BLaER1 (cell line): ENCODE data around the gene TMEM132C.

Experiments used
- H3K27ac ChIP-seq: shearing (Covaris generic); formaldehyde crosslinking; 2 replicates; pipeline ENCODE4 v1.8.1; 2022
- H3K27me3 ChIP-seq: shearing (Covaris generic); formaldehyde crosslinking; 2 replicates; pipeline ENCODE4 v1.8.1; 2022
- H3K36me3 ChIP-seq: shearing (Covaris generic); formaldehyde crosslinking; 2 replicates; pipeline ENCODE4 v1.8.1; 2022
- H3K4me1 ChIP-seq: shearing (Covaris generic); formaldehyde crosslinking; 2 replicates; pipeline ENCODE4 v1.8.1; 2022
- H3K4me2 ChIP-seq: shearing (Covaris generic); formaldehyde crosslinking; 2 replicates; pipeline ENCODE4 v1.8.1; 2022
- H3K4me3 ChIP-seq: shearing (Covaris generic); formaldehyde crosslinking; 2 replicates; pipeline ENCODE4 v1.8.1; 2022
- H3K9ac ChIP-seq: shearing (Covaris generic); formaldehyde crosslinking; 2 replicates; pipeline ENCODE4 v1.8.1; 2022
- H3K9me3 ChIP-seq: shearing (Covaris generic); formaldehyde crosslinking; 2 replicates; pipeline ENCODE4 v1.8.1; 2022
- H4K20me1 ChIP-seq: shearing (Covaris generic); formaldehyde crosslinking; 2 replicates; pipeline ENCODE4 v1.8.1; 2022
- Cebpa-rat ChIP-seq: shearing (Covaris generic); IDR thresholded peaks from 2 replicates; pipeline ENCODE4 v1.8.1; 2022

The TMEM132C gene

GRCh38 chr12:128455851-128456250 is 188.9 kb downstream of the TMEM132C start:
- Histone ChIP-seq H3K4me3 (no peak overlapping the region), H3K36me3 (no peaks in the 10 kb centered on the region), H3K27ac (no peak overlapping the region), H3K4me1 (no peaks in the 10 kb centered on the region), H4K20me1 (no peaks in the 10 kb centered on the region), H3K9me3 (no peaks in the 10 kb centered on the region), H3K4me2 (no peak overlapping the region), H3K27me3 (no peaks in the 10 kb centered on the region), H3K9ac (no peak overlapping the region)
- no peak for TF ChIP-seq Cebpa-rat

- no peaks in the 10 kb centered on the region for H3K9me3 ChIP-seq
- no peak overlapping the region for H3K9ac ChIP-seq
- TF ChIP-seq Cebpa-rat: no peak
Measured at GRCh38 chr12:128456922-128457321, 190.0 kb downstream of the TMEM132C start.

GRCh38 chr12:128458301-128458974 is 191.5 kb downstream of the TMEM132C start:
- Histone ChIP-seq H3K36me3 (no peaks in the 10 kb centered on the region), H3K27ac (no peak overlapping the region), H3K9ac (no peak overlapping the region), H3K4me2 (no peak overlapping the region), H4K20me1 (no peaks in the 10 kb centered on the region), H3K4me3 (no peak overlapping the region), H3K9me3 (no peaks in the 10 kb centered on the region), H3K4me1 (no peaks in the 10 kb centered on the region), H3K27me3 (no peaks in the 10 kb centered on the region)
- no peak for TF ChIP-seq Cebpa-rat

More at GRCh38 chr12:128456922-128457321, 190.0 kb downstream of the TMEM132C start:
- Histone ChIP-seq H3K4me3 (no peak overlapping the region), H3K36me3 (no peaks in the 10 kb centered on the region), H3K27me3 (no peaks in the 10 kb centered on the region), H4K20me1 (no peaks in the 10 kb centered on the region), H3K4me1 (no peaks in the 10 kb centered on the region), H3K27ac (no peak overlapping the region), H3K4me2 (no peak overlapping the region)

- no peak overlapping the region for H3K27ac ChIP-seq
- no peak overlapping the region for H3K4me2 ChIP-seq
- H3K9ac ChIP-seq: no peak overlapping the region
- no peaks in the 10 kb centered on the region for H3K27me3 ChIP-seq
- no peak for TF ChIP-seq Cebpa-rat
- no peak overlapping the region for H3K4me3 ChIP-seq
- no peaks in the 10 kb centered on the region for H4K20me1 ChIP-seq
- no peaks in the 10 kb centered on the region for H3K9me3 ChIP-seq
- H3K4me1 ChIP-seq: no peaks in the 10 kb centered on the region
- H3K36me3 ChIP-seq: no peaks in the 10 kb centered on the region
Measured at GRCh38 chr12:128459067-128459466, 192.1 kb downstream of the TMEM132C start.

DNA sequence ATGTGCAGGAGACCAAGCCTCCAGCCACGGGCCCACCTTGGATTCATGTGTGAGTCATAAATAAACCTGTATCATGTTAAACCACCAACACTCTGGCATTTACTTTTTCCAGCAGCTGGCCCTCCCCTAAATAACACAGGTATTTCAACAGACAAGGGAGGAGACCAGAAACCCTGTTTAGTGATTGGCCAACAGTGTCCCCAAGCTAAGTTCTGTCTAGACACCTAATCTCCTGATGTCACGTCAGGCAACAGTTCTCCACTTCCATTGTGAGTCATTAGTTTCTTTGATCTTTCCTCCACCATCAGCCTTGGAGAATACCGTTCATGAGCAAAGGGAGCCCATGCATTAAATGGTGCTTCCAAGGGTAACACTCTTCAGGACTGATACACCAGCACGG is 196.9 kb downstream of the TMEM132C start:
- no peak for TF ChIP-seq Cebpa-rat
- H4K20me1 ChIP-seq: no peaks in the 10 kb centered on the region
- H3K4me1 ChIP-seq: no peaks in the 10 kb centered on the region
- no peak overlapping the region for H3K4me3 ChIP-seq
- H3K9me3 ChIP-seq: no peaks in the 10 kb centered on the region
- H3K4me2 ChIP-seq: no peak overlapping the region
- no peaks in the 10 kb centered on the region for H3K27me3 ChIP-seq
- H3K9ac ChIP-seq: no peak overlapping the region
- H3K36me3 ChIP-seq: no peaks in the 10 kb centered on the region
- H3K27ac ChIP-seq: no peak overlapping the region

DNA sequence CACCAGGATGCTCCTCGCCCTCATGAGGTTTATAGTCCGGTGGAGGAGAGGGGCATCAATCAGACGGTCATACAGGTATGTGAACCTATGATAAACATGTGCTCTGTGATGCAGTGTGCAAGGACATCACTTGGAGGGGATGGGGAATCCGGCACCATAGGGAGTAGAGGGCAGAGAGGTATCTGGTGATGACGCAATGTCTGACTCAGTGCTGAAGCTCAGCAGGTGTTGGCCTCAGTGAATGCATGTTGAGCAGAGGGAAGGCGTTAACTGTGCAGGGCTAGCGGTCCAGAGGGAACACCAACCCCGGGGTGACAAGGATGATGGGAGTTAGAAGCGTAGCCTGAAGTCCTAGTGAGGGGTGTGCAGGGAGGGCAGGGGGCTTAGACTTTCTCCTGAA is 200.9 kb downstream of the TMEM132C start:
- no peak for TF ChIP-seq Cebpa-rat

GRCh38 chr12:128468926-128469325 is 202.0 kb downstream of the TMEM132C start:
- Histone ChIP-seq H3K4me2 (no peak overlapping the region), H3K4me3 (no peak overlapping the region), H4K20me1 (no peaks in the 10 kb centered on the region), H3K9ac (no peak overlapping the region), H3K9me3 (no peaks in the 10 kb centered on the region), H3K36me3 (no peaks in the 10 kb centered on the region), H3K27me3 (no peaks in the 10 kb centered on the region), H3K27ac (no peak overlapping the region), H3K4me1 (no peaks in the 10 kb centered on the region)
- no peak for TF ChIP-seq Cebpa-rat

More for the DNA sequence above, 200.9 kb downstream of the TMEM132C start:
- H3K4me2 ChIP-seq: no peak overlapping the region
- no peaks in the 10 kb centered on the region for H4K20me1 ChIP-seq
- no peak overlapping the region for H3K9ac ChIP-seq
- no peak overlapping the region for H3K27ac ChIP-seq
- no peak overlapping the region for H3K4me3 ChIP-seq
- no peaks in the 10 kb centered on the region for H3K9me3 ChIP-seq
- H3K36me3 ChIP-seq: no peaks in the 10 kb centered on the region
- H3K27me3 ChIP-seq: no peaks in the 10 kb centered on the region
- H3K4me1 ChIP-seq: no peaks in the 10 kb centered on the region

GRCh38 chr12:128471491-128471890 is 204.5 kb downstream of the TMEM132C start:
- no peak for TF ChIP-seq Cebpa-rat
- H4K20me1 ChIP-seq: no peaks in the 10 kb centered on the region
- H3K36me3 ChIP-seq: no peaks in the 10 kb centered on the region
- H3K4me1 ChIP-seq: peaks cover 6% of the 10 kb centered on the region
- no peak overlapping the region for H3K4me3 ChIP-seq
- no peaks in the 10 kb centered on the region for H3K9me3 ChIP-seq
- no peak overlapping the region for H3K27ac ChIP-seq
- H3K4me2 ChIP-seq: no peak overlapping the region
- no peaks in the 10 kb centered on the region for H3K27me3 ChIP-seq
- H3K9ac ChIP-seq: no peak overlapping the region

- no peaks in the 10 kb centered on the region for H3K27me3 ChIP-seq
- H3K4me2 ChIP-seq: no peak overlapping the region
- no peak for TF ChIP-seq Cebpa-rat
- no peak overlapping the region for H3K4me3 ChIP-seq
- no peak overlapping the region for H3K9ac ChIP-seq
- peaks cover 13% of the 10 kb centered on the region for H3K4me1 ChIP-seq
- no peaks in the 10 kb centered on the region for H4K20me1 ChIP-seq
- no peak overlapping the region for H3K27ac ChIP-seq
- no peaks in the 10 kb centered on the region for H3K9me3 ChIP-seq
- no peaks in the 10 kb centered on the region for H3K36me3 ChIP-seq
Measured at GRCh38 chr12:128474916-128475315, 207.9 kb downstream of the TMEM132C start.

DNA sequence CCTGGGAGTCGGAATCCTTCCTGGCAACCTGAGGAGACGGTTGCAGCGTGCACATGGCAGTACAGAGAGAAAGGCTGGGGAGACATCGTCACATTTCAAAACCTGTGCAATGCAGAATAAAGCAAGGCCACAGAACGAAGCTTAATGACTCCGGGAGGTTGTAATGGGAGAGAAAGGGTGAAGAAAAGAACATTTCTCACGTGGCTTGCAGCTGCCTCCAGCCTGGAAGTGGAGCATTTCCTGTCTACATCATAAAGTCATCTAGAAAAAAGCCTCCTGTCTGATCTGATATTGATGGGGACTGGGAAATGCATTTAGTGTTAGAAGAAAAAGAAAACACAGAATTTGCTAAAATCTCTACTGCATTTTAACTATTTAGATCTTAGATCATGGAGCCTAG is 209.3 kb downstream of the TMEM132C start:
- Histone ChIP-seq H3K4me2 (peak overlapping the region; percentile 44), H3K27ac (no peak overlapping the region), H3K4me1 (peaks cover 13% of the 10 kb centered on the region), H3K4me3 (no peak overlapping the region), H3K9ac (no peak overlapping the region), H3K36me3 (no peaks in the 10 kb centered on the region), H3K27me3 (no peaks in the 10 kb centered on the region), H4K20me1 (no peaks in the 10 kb centered on the region), H3K9me3 (no peaks in the 10 kb centered on the region)
- no peak for TF ChIP-seq Cebpa-rat
